ENCODE data around the gene TECR. TPM values are rescaled to one million over a fixed set of nuclear protein-coding genes. Genes with fewer than 3 reads are reported as not detected.
A peak's percentile ranks its signal among the peaks of the same experiment; 100 is the strongest.

Gene TECR
- total and polyA plus RNA-seq, 2 of the 13 experiments (the other 11 are each of a cell fraction or from before 2014, with no cell fraction given), result 54.9 to 121 TPM

DNA sequence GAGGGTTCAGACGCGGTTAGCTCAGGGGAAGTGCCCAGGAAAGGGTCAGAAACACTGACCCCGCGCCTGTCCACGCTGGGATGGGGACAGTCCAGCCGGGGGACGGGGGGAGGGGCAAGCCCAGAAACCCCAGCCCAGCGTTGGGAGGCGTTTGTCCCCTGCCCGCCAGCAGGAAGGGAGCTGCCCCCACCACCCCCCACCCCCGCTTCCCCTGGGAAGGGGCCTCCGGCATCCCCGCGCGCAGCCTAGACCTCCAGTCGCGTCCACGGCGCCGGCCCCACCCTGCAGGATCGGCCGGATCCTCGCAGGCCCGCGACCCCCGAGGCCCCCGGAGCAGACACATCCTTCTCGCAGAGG, 33.7 kb upstream of the TECR start (continued):
- TF ChIP-seq, protein P1, sequence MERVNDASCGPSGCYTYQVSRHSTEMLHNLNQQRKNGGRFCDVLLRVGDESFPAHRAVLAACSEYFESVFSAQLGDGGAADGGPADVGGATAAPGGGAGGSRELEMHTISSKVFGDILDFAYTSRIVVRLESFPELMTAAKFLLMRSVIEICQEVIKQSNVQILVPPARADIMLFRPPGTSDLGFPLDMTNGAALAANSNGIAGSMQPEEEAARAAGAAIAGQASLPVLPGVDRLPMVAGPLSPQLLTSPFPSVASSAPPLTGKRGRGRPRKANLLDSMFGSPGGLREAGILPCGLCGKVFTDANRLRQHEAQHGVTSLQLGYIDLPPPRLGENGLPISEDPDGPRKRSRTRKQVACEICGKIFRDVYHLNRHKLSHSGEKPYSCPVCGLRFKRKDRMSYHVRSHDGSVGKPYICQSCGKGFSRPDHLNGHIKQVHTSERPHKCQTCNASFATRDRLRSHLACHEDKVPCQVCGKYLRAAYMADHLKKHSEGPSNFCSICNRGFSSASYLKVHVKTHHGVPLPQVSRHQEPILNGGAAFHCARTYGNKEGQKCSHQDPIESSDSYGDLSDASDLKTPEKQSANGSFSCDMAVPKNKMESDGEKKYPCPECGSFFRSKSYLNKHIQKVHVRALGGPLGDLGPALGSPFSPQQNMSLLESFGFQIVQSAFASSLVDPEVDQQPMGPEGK (CRISPR knock-in tag; IDR thresholded peaks at IDR 0.05), result peak; percentile 37; the same call in 1 of the 2 replicates
- TF ChIP-seq, protein P2, sequence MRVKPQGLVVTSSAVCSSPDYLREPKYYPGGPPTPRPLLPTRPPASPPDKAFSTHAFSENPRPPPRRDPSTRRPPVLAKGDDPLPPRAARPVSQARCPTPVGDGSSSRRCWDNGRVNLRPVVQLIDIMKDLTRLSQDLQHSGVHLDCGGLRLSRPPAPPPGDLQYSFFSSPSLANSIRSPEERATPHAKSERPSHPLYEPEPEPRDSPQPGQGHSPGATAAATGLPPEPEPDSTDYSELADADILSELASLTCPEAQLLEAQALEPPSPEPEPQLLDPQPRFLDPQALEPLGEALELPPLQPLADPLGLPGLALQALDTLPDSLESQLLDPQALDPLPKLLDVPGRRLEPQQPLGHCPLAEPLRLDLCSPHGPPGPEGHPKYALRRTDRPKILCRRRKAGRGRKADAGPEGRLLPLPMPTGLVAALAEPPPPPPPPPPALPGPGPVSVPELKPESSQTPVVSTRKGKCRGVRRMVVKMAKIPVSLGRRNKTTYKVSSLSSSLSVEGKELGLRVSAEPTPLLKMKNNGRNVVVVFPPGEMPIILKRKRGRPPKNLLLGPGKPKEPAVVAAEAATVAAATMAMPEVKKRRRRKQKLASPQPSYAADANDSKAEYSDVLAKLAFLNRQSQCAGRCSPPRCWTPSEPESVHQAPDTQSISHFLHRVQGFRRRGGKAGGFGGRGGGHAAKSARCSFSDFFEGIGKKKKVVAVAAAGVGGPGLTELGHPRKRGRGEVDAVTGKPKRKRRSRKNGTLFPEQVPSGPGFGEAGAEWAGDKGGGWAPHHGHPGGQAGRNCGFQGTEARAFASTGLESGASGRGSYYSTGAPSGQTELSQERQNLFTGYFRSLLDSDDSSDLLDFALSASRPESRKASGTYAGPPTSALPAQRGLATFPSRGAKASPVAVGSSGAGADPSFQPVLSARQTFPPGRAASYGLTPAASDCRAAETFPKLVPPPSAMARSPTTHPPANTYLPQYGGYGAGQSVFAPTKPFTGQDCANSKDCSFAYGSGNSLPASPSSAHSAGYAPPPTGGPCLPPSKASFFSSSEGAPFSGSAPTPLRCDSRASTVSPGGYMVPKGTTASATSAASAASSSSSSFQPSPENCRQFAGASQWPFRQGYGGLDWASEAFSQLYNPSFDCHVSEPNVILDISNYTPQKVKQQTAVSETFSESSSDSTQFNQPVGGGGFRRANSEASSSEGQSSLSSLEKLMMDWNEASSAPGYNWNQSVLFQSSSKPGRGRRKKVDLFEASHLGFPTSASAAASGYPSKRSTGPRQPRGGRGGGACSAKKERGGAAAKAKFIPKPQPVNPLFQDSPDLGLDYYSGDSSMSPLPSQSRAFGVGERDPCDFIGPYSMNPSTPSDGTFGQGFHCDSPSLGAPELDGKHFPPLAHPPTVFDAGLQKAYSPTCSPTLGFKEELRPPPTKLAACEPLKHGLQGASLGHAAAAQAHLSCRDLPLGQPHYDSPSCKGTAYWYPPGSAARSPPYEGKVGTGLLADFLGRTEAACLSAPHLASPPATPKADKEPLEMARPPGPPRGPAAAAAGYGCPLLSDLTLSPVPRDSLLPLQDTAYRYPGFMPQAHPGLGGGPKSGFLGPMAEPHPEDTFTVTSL (CRISPR knock-in tag; IDR thresholded peaks at IDR 0.05; ENCODE audit: borderline replicate concordance), result no peak

DNA sequence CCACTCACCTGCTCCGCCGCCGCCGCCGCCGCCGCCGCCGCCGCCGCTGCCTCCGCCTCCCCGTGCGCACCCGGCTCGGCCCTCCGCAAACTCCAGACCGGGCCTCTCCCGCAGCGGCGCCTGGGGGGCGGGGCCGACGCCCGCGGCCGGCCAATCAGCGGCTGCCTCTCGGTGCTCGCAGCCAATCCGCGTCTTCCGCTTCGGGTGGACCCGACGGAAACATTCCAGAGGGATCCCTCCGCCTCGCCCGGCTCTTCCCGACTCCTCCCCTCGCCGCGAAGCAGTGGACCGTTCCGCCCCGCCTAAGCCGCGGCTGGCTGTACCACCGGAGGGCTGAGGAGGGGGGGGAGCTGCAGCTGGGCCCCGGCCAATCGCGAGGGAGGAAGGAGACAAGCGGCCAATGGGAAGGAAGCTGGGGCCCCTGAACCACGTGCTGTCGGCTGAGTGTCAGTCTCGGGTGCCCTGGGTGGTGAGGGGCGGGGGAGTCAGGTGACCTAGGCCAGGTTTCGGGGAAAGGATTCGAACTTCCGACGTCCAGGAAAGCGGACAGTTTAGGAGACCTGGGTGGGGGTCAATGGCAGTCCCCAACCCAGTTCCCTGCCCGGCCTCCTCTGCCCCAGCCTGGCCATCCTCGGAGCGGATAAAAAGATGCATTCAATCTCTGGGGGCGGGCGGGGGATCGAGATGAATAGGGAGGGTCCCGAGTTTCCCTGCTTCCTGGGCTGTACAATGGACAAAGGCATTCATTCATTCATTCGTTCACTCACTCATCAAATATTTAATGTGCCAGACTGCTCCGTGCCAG, 33.2 kb upstream of the TECR start, which contains the start of gene GIPC1:
TSS of gene GIPC1 (minus strand) at position 99 of the 805 bp plus-strand sequence. CDS start 13,151 bp downstream, outside the sequence.
- peaks cover 37% of the 10 kb centered on the region for H3K4me1 ChIP-seq (ENCODE audit: insufficient read depth, low read length)
- ATAC-seq (peak; percentile 85), DNase-seq (ENCODE audit: low spot score) (peak; percentile 96), FAIRE-seq (peak; percentile 88)
- H3K36me3 ChIP-seq (replicated peaks in 1 of 2; ENCODE audit: control insufficient read depth in 1 of 2, insufficient read depth in 2 of 2, low read length in 2 of 2), result no peaks in the 10 kb centered on the region
- H3K9ac ChIP-seq (ENCODE audit: insufficient read depth, low read depth, low read length), result peak within 1 kb of the TSS; percentile 70
- H3K9me3 ChIP-seq (ENCODE audit: low read length), result no peaks in the 10 kb centered on the region
- ChIA-PET POLR2A (interaction anchor here (0.9 to 8.5 kb wide), 5 partner anchors 16 to 76 kb away, joined by 3 to 123 read pairs (median 6); partner anchors contain the start of gene DNAJB1), CTCF (ENCODE audit: low intra/inter-chr PET ratio, low total read pairs) (no interaction called here)
- H3K27me3 ChIP-seq (ENCODE audit: control insufficient read depth in 1 of 2, insufficient read depth in 2 of 2, low read length in 2 of 2), result no peaks in the 10 kb centered on the region
- peaks cover 13% of the 10 kb centered on the region for H3K79me2 ChIP-seq (ENCODE audit: insufficient read depth, low read length)
- H4K20me1 ChIP-seq (ENCODE audit: insufficient read depth, low read length), result no peaks in the 10 kb centered on the region
- peak within 1 kb of the TSS; percentile 97 for H3K4me2 ChIP-seq (ENCODE audit: low read depth, low read length)
- H3K4me3 ChIP-seq (replicated peaks in 1 of 3; ENCODE audit: insufficient read depth in 1 of 3, low read depth in 2 of 3, low read length in 3 of 3), result peak within 1 kb of the TSS; percentile 84 to 88 (median 87)
- BruUV-seq (replicated peaks), result no TSS peak
- in situ Hi-C loops (cut with HindIII; ENCODE audit: extremely low pct_ligation_motif_present, low pct_unique_long_range_greater_than_20kb) (no loop called here), intact Hi-C loops (cut with micrococcal nuclease; ENCODE audit: unreplicated experiment) (no loop called here)
- 2% methylated on average over 19 of the region's 71 CpGs for WGBS (ENCODE audit: low lambda C conversion rate)
- H2AFZ ChIP-seq (ENCODE audit: low read length), result peak within 1 kb of the TSS; percentile 38
- peak within 1 kb of the TSS; percentile 45 for H3K27ac ChIP-seq (ENCODE audit: extremely low read length, insufficient read depth, low read length)
- peak; percentile 79 for TF ChIP-seq FOXK1 (CRISPR knock-in tag; IDR thresholded peaks at IDR 0.05; ENCODE audit: borderline replicate concordance, low read depth)
- TF ChIP-seq PCBP2 (optimal IDR thresholded peaks at IDR 0.05; ENCODE audit: low read depth, low read length, poor library complexity, severe bottlenecking), result no peak
- TF ChIP-seq, protein P3, sequence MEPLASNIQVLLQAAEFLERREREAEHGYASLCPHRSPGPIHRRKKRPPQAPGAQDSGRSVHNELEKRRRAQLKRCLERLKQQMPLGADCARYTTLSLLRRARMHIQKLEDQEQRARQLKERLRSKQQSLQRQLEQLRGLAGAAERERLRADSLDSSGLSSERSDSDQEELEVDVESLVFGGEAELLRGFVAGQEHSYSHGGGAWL (CRISPR knock-in tag; IDR thresholded peaks at IDR 0.05), result 0 out of 2 replicates have a peak, but pooled peaks have one; percentile 76
- TF ChIP-seq, protein P4, sequence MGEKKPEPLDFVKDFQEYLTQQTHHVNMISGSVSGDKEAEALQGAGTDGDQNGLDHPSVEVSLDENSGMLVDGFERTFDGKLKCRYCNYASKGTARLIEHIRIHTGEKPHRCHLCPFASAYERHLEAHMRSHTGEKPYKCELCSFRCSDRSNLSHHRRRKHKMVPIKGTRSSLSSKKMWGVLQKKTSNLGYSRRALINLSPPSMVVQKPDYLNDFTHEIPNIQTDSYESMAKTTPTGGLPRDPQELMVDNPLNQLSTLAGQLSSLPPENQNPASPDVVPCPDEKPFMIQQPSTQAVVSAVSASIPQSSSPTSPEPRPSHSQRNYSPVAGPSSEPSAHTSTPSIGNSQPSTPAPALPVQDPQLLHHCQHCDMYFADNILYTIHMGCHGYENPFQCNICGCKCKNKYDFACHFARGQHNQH (CRISPR knock-in tag; IDR thresholded peaks at IDR 0.05), result peak; percentile 53; the same call in 1 of the 2 replicates
- TF ChIP-seq HDAC2 (CRISPR knock-in tag; IDR thresholded peaks at IDR 0.05), result peak; percentile 35; the same call in 1 of the 2 replicates
- TF ChIP-seq SOX13 (IDR thresholded peaks at IDR 0.05), result peak; percentile 16; the same call in 1 of the 2 replicates
- TF ChIP-seq SOX13 (CRISPR knock-in tag; conservative IDR thresholded peaks at IDR 0.05 in 1 of 2, IDR thresholded peaks at IDR 0.05 in 1 of 2), result peak in 1 of 2 experiments; percentile 42; a peak in 1 of 4 replicates
